Nasal cavity respiratory epithelium epithelial cell of viscerocranial mucosa (primary cell): ENCODE measurements around the gene OR51B6. TPM values are rescaled to one million over a fixed set of nuclear protein-coding genes. Genes with fewer than 3 reads are reported as not detected.

Source experiments
- total RNA-seq: library from RNA; depleted of rRNA; stranded (reverse); fragments of >200 nt; gene quantifications from 2 replicates; pipeline ENCODE4 v1.2.3, GENCODE V29; 2014

OR51B6 gene, protein sequence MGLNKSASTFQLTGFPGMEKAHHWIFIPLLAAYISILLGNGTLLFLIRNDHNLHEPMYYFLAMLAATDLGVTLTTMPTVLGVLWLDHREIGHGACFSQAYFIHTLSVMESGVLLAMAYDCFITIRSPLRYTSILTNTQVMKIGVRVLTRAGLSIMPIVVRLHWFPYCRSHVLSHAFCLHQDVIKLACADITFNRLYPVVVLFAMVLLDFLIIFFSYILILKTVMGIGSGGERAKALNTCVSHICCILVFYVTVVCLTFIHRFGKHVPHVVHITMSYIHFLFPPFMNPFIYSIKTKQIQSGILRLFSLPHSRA
- not detected in 2 replicates for total RNA-seq

DNA sequence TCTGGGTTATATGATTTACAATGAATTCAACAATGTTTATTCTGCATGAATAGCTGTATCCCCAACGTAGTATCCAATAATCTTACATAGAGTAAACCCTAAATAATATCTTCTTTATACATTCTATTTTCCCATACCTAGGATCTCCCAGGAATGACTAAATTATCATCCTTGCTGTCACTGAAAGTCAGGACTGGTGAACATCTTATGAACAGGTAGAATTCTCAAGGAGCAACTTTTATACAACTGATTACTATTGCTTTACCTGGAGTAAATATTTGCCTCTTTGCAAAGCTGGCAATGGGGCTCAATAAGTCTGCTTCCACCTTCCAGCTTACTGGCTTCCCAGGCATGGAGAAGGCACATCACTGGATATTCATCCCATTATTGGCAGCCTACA lies at the start of gene OR51B6:
Gene OR51B6 (plus strand): TSS at position 301 of the 400 bp plus-strand sequence. CDS start 0 bp downstream, at position 301.

DNA sequence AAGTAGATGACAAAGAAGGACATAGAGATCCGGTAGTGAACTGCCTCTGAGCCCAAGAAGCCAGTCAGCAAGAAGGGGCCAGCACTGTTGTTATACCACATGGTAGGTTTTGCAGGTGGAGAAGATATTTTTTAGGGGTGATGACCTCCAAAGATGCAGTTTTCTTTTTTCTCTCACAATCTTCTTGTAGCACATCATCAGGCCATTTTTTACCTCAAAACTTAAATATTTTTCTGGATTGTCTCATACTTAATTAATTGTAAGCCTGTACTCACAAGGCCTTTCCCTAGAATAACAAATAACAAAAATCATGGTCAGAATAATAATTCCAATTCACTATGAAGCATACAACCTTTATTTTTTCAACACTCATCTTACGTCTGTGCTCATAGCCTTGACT lies 49.5 kb upstream of the OR51B6 start, which contains the start of gene OR51B4:
Gene OR51B4 (minus strand): TSS at position 101 of the 400 bp plus-strand sequence. CDS start 0 bp downstream, at position 101.

DNA sequence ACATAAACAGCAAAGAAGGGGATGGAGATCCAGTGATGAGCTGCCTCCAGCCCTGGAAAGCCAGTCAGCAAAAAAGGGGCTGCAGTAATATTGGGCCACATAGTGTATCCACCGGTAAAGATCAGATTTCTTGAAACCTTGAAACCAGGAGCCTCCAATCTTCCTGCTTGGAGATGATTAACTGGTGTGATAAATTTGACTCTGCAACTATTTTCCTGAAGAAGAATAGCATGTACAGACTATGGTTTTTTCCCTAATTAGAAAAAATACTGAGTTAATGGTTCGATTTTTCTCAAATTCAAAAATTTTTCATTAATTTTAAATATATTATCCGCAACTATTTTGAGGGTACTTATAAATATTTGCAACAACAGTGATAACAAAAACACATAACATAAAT lies 27.1 kb upstream of the OR51B6 start, which contains the start of gene OR51B2:
Gene OR51B2 (minus strand): TSS at position 101 of the 400 bp plus-strand sequence. CDS start 0 bp downstream, at position 101.

DNA sequence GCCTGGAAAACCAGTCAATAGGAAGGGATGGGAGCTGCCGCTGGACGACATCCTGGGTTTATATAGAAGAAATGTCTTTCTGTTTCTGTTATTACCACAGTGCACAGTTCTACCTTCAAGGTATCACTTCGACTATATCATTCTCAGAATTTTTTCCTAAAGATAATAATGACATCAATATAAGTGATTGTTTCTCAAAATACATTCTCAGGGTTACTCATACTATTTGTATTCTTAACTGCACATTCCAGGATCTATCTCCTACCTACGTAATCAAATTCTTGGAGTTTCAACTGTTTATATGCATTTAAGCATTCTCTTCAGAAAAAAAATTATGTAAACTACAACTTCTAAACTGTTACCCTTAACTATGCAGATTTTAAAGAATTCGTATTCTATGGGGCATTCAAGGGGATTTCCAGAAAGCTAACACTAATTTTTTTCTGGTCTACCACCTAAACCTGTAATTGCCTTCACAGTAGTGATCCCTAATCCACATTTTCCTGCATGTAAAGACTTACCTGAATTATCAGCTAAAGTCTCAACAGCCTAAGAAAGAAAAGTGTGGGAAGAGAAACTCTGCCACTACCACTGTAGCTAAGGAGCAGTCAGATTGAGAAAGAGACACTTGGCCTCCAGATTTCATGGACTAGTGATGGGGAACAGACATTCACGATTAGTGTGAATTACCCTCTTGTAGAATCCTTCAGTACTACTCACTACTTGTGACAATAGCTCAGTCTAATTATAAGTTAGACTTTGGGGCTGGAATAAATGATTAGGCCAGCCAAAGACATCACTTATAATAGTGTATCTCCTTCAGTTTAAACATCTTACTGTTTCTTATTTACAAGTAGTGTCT lies 7.6 kb upstream of the OR51B6 start, which contains the start of gene OR51B5:
Gene OR51B5 (minus strand): TSS at position 51 of the 862 bp plus-strand sequence. CDS start 0 bp downstream, at position 51.

DNA sequence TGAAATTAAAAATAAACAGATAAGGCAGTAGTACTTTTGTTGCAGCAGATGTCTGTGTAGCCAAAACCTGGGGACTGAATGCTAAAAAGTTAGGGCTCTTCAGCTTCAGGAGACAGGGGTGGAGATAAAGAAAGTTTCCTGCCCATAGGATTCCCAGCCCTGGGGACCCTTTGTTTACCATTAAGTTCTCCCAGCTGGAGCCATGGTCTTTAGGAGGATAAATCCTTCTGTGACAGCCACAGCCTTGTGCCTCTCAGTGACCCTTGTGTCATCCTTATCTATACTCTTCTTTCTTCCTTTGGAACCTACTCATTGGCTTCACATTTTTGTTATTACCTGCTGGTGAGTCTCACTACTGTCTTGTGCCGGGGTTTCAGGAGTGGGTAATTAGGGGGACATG lies 32.3 kb downstream of the OR51B6 start, which contains the start of gene OR51M1:
Gene OR51M1 (plus strand): TSS at position 237 of the 400 bp plus-strand sequence. CDS start 5,587 bp downstream, outside the sequence.

Other genes with a start within 250 kb of the OR51B6 start
- gene OR52A5, start 213.2 kb upstream of the OR51B6 start, total RNA-seq: not detected in 2 replicates
- gene OR52A1, start 196.8 kb upstream of the OR51B6 start, total RNA-seq: not detected in 2 replicates
- gene OR51V1, start 150.8 kb upstream of the OR51B6 start, total RNA-seq: not detected in 2 replicates
- gene HBB, start 124.4 kb upstream of the OR51B6 start, total RNA-seq: not detected in 2 replicates
- gene HBD, start 117.0 kb upstream of the OR51B6 start, total RNA-seq: not detected in 2 replicates
- gene HBG1, start 101.7 kb upstream of the OR51B6 start, total RNA-seq: not detected in 2 replicates
- gene HBG2, start 96.7 kb upstream of the OR51B6 start, total RNA-seq: not detected in 2 replicates
- not detected in 2 replicates for gene HBE1, start 81.6 kb upstream of the OR51B6 start, total RNA-seq
- not detected in 2 replicates for gene OR51B4, start 49.6 kb upstream of the OR51B6 start, total RNA-seq
- not detected in 2 replicates for gene OR51B2, start 27.2 kb upstream of the OR51B6 start, total RNA-seq
- not detected in 2 replicates for gene OR51B5, start 8.0 kb upstream of the OR51B6 start, total RNA-seq
- not detected in 2 replicates for gene OR51M1, start 32.3 kb downstream of the OR51B6 start, total RNA-seq
- gene OR51Q1, start 70.6 kb downstream of the OR51B6 start, total RNA-seq: not detected in 2 replicates
- not detected in 2 replicates for gene OR51I1, start 90.0 kb downstream of the OR51B6 start, total RNA-seq
- gene OR51I2, start 97.8 kb downstream of the OR51B6 start, total RNA-seq: not detected in 2 replicates
- gene OR52D1, start 137.2 kb downstream of the OR51B6 start, total RNA-seq: not detected in 2 replicates
- not detected in 2 replicates for gene UBQLN3, start 158.4 kb downstream of the OR51B6 start, total RNA-seq
- 0.28 TPM in 1 of 2 replicates, not detected in the other for gene UBQLNL, start 165.2 kb downstream of the OR51B6 start, total RNA-seq
- gene OR52H1, start 197.0 kb downstream of the OR51B6 start, total RNA-seq: 0.36 TPM in 1 of 2 replicates, not detected in the other
- gene OR52B6, start 229.4 kb downstream of the OR51B6 start, total RNA-seq: not detected in 2 replicates
- gene TRIM6, start 245.1 kb downstream of the OR51B6 start, total RNA-seq: 1.0 and 6.8 TPM in 2 replicates